ENCODE data around the gene PRDM1. TPM values are rescaled to one million over a fixed set of nuclear protein-coding genes. Genes with fewer than 3 reads are reported as not detected.

Gene PRDM1
- total RNA-seq, 1 donor from 2014 or later, result 2.7 TPM

- Histone ChIP-seq H3K36me3 (ENCODE audit: control insufficient read depth, insufficient read depth, low read length) (no peaks in the 10 kb centered on the region), H3K27me3 (ENCODE audit: control insufficient read depth, insufficient read depth, low read length) (no peaks in the 10 kb centered on the region), H3K4me3 (ENCODE audit: low read depth, low read length) (no peak overlapping the region)
- TF ChIP-seq CTCF (IDR thresholded peaks at IDR 0.05; ENCODE audit: insufficient read depth, low read length, poor library complexity, severe bottlenecking), result peak; percentile 95
- DNase-seq (ENCODE audit: low read depth), result peak; percentile 91
Measured at GRCh38 chr6:106084106-106084988, 1.8 kb upstream of the PRDM1 start.

GRCh38 chr6:106084989-106085691 is 996 bp upstream of the PRDM1 start:
- no peak for TF ChIP-seq CTCF (IDR thresholded peaks at IDR 0.05; ENCODE audit: insufficient read depth, low read length, poor library complexity, severe bottlenecking)
- DNase-seq (ENCODE audit: low read depth), result no peak

GRCh38 chr6:106085692-106085983 is 498 bp upstream of the PRDM1 start:
- no peaks in the 10 kb centered on the region for H3K36me3 ChIP-seq (ENCODE audit: control insufficient read depth, insufficient read depth, low read length)
- TF ChIP-seq CTCF (IDR thresholded peaks at IDR 0.05; ENCODE audit: insufficient read depth, low read length, poor library complexity, severe bottlenecking), result no peak
- no peak for DNase-seq (ENCODE audit: low read depth)
- peak overlapping the region; percentile 60 for H3K4me3 ChIP-seq (ENCODE audit: low read depth, low read length)
- no peaks in the 10 kb centered on the region for H3K27me3 ChIP-seq (ENCODE audit: control insufficient read depth, insufficient read depth, low read length)

More at GRCh38 chr6:106084989-106085691, 996 bp upstream of the PRDM1 start:
- Histone ChIP-seq H3K4me3 (ENCODE audit: low read depth, low read length) (peak overlapping the region; percentile 60), H3K27me3 (ENCODE audit: control insufficient read depth, insufficient read depth, low read length) (no peaks in the 10 kb centered on the region), H3K36me3 (ENCODE audit: control insufficient read depth, insufficient read depth, low read length) (no peaks in the 10 kb centered on the region)

- Histone ChIP-seq H3K36me3 (ENCODE audit: control insufficient read depth, insufficient read depth, low read length) (no peaks in the 10 kb centered on the region), H3K27me3 (ENCODE audit: control insufficient read depth, insufficient read depth, low read length) (no peaks in the 10 kb centered on the region), H3K4me3 (ENCODE audit: low read depth, low read length) (peak overlapping the region; percentile 60)
- no peak for TF ChIP-seq CTCF (IDR thresholded peaks at IDR 0.05; ENCODE audit: insufficient read depth, low read length, poor library complexity, severe bottlenecking)
- DNase-seq (ENCODE audit: low read depth), result no peak
Measured at GRCh38 chr6:106086814-106087175, 659 bp downstream of the PRDM1 start.

- DNase-seq (ENCODE audit: low read depth), result peak; percentile 59
- Histone ChIP-seq H3K4me3 (ENCODE audit: low read depth, low read length) (peak overlapping the region; percentile 21), H3K27me3 (ENCODE audit: control insufficient read depth, insufficient read depth, low read length) (no peaks in the 10 kb centered on the region), H3K36me3 (ENCODE audit: control insufficient read depth, insufficient read depth, low read length) (no peaks in the 10 kb centered on the region)
- no peak for TF ChIP-seq CTCF (IDR thresholded peaks at IDR 0.05; ENCODE audit: insufficient read depth, low read length, poor library complexity, severe bottlenecking)
Measured at GRCh38 chr6:106087548-106088325, 1.6 kb downstream of the PRDM1 start.
